Activated CD8-positive, alpha-beta memory T cell treated with anti-CD3 and anti-CD28 coated beads, Interleukin-2, amount 10 ng/mL, durations not matched to agents 7 days and 5 days (primary cell): Measurements from ENCODE around the gene ADH1A. TPM values are rescaled to one million over a fixed set of nuclear protein-coding genes. Genes with fewer than 3 reads are reported as not detected.
"Not testable (repeated sequence)": the region's sequence is repeated elsewhere in the genome, so short reads cannot be mapped to it uniquely, and the experiment has no call there.

Experiments used
- ATAC-seq: fragments of 150-1000 bp; cut with Tn5 transposase; one replicate; pipeline ENCODE4 v1.10.0; 2021; ENCODE audit warnings: moderate library complexity
- CTCF ChIA-PET: fragments of 350-600 bp; sonication (Branson Sonifier 250); formaldehyde crosslinking; loops from one replicate; lab custom pipeline; 2021; ENCODE audit warnings: antibody characterized with exemption; lab: Charles Lee
- DNase-seq: peaks from one replicate; pipeline ENCODE4 v3.0.0-alpha.2; 2020
- H3K27ac Mint-ChIP-seq: one replicate; pipeline ENCODE4 v1.8.0; 2021; ENCODE audit warnings: mild to moderate bottlenecking, mixed read lengths
- H3K27me3 Mint-ChIP-seq: one replicate; pipeline ENCODE4 v1.8.0; 2021; ENCODE audit warnings: mixed read lengths
- H3K36me3 Mint-ChIP-seq: one replicate; pipeline ENCODE4 v1.8.0; 2021; ENCODE audit warnings: mild to moderate bottlenecking, mixed read lengths
- H3K4me1 Mint-ChIP-seq: one replicate; pipeline ENCODE4 v1.8.0; 2021; ENCODE audit warnings: mixed read lengths
- H3K4me3 Mint-ChIP-seq: one replicate; pipeline ENCODE4 v1.8.0; 2021; ENCODE audit warnings: mild to moderate bottlenecking, moderate library complexity, mixed read lengths
- H3K9me3 Mint-ChIP-seq: one replicate; pipeline ENCODE4 v1.8.0; 2022; ENCODE audit warnings: low read depth, mixed read lengths
- total RNA-seq, 2 experiments: library from RNA; stranded (reverse); gene quantifications; one replicate each; pipeline ENCODE4 v1.2.3, GENCODE V29; 2021

The ADH1A gene
- total RNA-seq: not detected

GRCh38 chr4:99290848-99291786 is at the start of gene ADH1A:
Gene ADH1A, minus strand, starts transcription at chr4:99290985. Its CDS starts 71 bp downstream, at chr4:99290914.
- Mint-ChIP-seq H3K4me3 (no peak within 1 kb of the TSS), H3K9me3 (peaks cover under 1% of the 10 kb centered on the region), H3K27me3 (no peaks in the 10 kb centered on the region), H3K4me1 (no peaks in the 10 kb centered on the region), H3K36me3 (no peaks in the 10 kb centered on the region), H3K27ac (no peak within 1 kb of the TSS)
- CTCF ChIA-PET: no interaction called here
- DNase-seq: no peak
- ATAC-seq: no peak

- Mint-ChIP-seq H3K4me3 (no peak overlapping the region), H3K27me3 (peaks cover 13% of the 10 kb centered on the region), H3K4me1 (no peaks in the 10 kb centered on the region), H3K9me3 (no peaks in the 10 kb centered on the region), H3K27ac (no peak overlapping the region), H3K36me3 (no peaks in the 10 kb centered on the region)
- CTCF ChIA-PET: no interaction called here
- ATAC-seq (no peak), DNase-seq (no peak)
Observed at GRCh38 chr4:99339172-99339571, 48.4 kb upstream of the ADH1A start.

GRCh38 chr4:99336553-99336952 is 45.8 kb upstream of the ADH1A start:
- no peak overlapping the region for H3K27ac Mint-ChIP-seq
- no peaks in the 10 kb centered on the region for H3K36me3 Mint-ChIP-seq
- H3K9me3 Mint-ChIP-seq: no peaks in the 10 kb centered on the region
- ATAC-seq (no peak), DNase-seq (no peak)
- CTCF ChIA-PET: no interaction called here
- peaks cover 13% of the 10 kb centered on the region for H3K27me3 Mint-ChIP-seq
- no peak overlapping the region for H3K4me3 Mint-ChIP-seq
- H3K4me1 Mint-ChIP-seq: no peaks in the 10 kb centered on the region

- H3K36me3 Mint-ChIP-seq: no peaks in the 10 kb centered on the region
- CTCF ChIA-PET: no interaction called here
- H3K4me1 Mint-ChIP-seq: no peaks in the 10 kb centered on the region
- H3K4me3 Mint-ChIP-seq: no peak overlapping the region
- peaks cover 13% of the 10 kb centered on the region for H3K27me3 Mint-ChIP-seq
- ATAC-seq: no peak
- H3K9me3 Mint-ChIP-seq: no peaks in the 10 kb centered on the region
- no peak overlapping the region for H3K27ac Mint-ChIP-seq
- DNase-seq: no peak
Observed at GRCh38 chr4:99334880-99335279, 44.1 kb upstream of the ADH1A start.

- Mint-ChIP-seq H3K27ac (no peak overlapping the region), H3K9me3 (no peaks in the 10 kb centered on the region), H3K4me3 (no peak overlapping the region), H3K36me3 (no peaks in the 10 kb centered on the region), H3K4me1 (no peaks in the 10 kb centered on the region), H3K27me3 (peaks cover 8% of the 10 kb centered on the region)
- DNase-seq: no peak
- CTCF ChIA-PET: no interaction called here
- no peak for ATAC-seq
Observed at GRCh38 chr4:99330648-99331047, 39.9 kb upstream of the ADH1A start.

GRCh38 chr4:99329876-99330275 is 39.1 kb upstream of the ADH1A start:
- Mint-ChIP-seq H3K27me3 (peaks cover 3% of the 10 kb centered on the region), H3K36me3 (no peaks in the 10 kb centered on the region), H3K27ac (no peak overlapping the region), H3K9me3 (no peaks in the 10 kb centered on the region), H3K4me1 (no peaks in the 10 kb centered on the region), H3K4me3 (no peak overlapping the region)
- CTCF ChIA-PET: no interaction called here
- ATAC-seq (no peak), DNase-seq (no peak)

- DNase-seq: no peak
- peaks cover 5% of the 10 kb centered on the region for H3K27me3 Mint-ChIP-seq
- CTCF ChIA-PET: no interaction called here
- no peaks in the 10 kb centered on the region for H3K4me1 Mint-ChIP-seq
- H3K27ac Mint-ChIP-seq: no peak overlapping the region
- H3K36me3 Mint-ChIP-seq: no peaks in the 10 kb centered on the region
- no peaks in the 10 kb centered on the region for H3K9me3 Mint-ChIP-seq
- ATAC-seq: no peak
- H3K4me3 Mint-ChIP-seq: no peak overlapping the region
Observed at GRCh38 chr4:99324979-99325378, 34.2 kb upstream of the ADH1A start.

GRCh38 chr4:99324361-99324760 is 33.6 kb upstream of the ADH1A start:
- Mint-ChIP-seq H3K36me3 (no peaks in the 10 kb centered on the region), H3K9me3 (no peaks in the 10 kb centered on the region), H3K27me3 (peaks cover 5% of the 10 kb centered on the region), H3K27ac (no peak overlapping the region), H3K4me1 (no peaks in the 10 kb centered on the region), H3K4me3 (no peak overlapping the region)
- DNase-seq: no peak
- CTCF ChIA-PET: no interaction called here
- no peak for ATAC-seq

- H3K27ac Mint-ChIP-seq: no peak overlapping the region
- CTCF ChIA-PET: no interaction called here
- H3K36me3 Mint-ChIP-seq: no peaks in the 10 kb centered on the region
- ATAC-seq: no peak
- no peaks in the 10 kb centered on the region for H3K9me3 Mint-ChIP-seq
- peaks cover 5% of the 10 kb centered on the region for H3K27me3 Mint-ChIP-seq
- no peaks in the 10 kb centered on the region for H3K4me1 Mint-ChIP-seq
- no peak overlapping the region for H3K4me3 Mint-ChIP-seq
- DNase-seq: no peak
Observed at GRCh38 chr4:99323756-99324155, 33.0 kb upstream of the ADH1A start.

GRCh38 chr4:99321241-99322191 is 30.7 kb upstream of the ADH1A start, which contains the start of gene ADH1B:
Gene ADH1B, minus strand, starts transcription at chr4:99321401. Its CDS starts 70 bp downstream, at chr4:99321331.
- no peaks in the 10 kb centered on the region for H3K36me3 Mint-ChIP-seq
- peaks cover 5% of the 10 kb centered on the region for H3K27me3 Mint-ChIP-seq
- no peaks in the 10 kb centered on the region for H3K4me1 Mint-ChIP-seq
- no peak within 1 kb of the TSS for H3K27ac Mint-ChIP-seq
- H3K9me3 Mint-ChIP-seq: no peaks in the 10 kb centered on the region
- no peak for DNase-seq
- ATAC-seq: no peak
- no peak within 1 kb of the TSS for H3K4me3 Mint-ChIP-seq
- CTCF ChIA-PET: no interaction called here

- ATAC-seq, H3K9me3 Mint-ChIP-seq, CTCF ChIA-PET, H3K36me3 Mint-ChIP-seq, H3K4me1 Mint-ChIP-seq, H3K4me3 Mint-ChIP-seq, H3K27ac Mint-ChIP-seq, H3K27me3 Mint-ChIP-seq, DNase-seq: not testable (repeated sequence)
Observed at GRCh38 chr4:99317811-99318210, 27.0 kb upstream of the ADH1A start.

GRCh38 chr4:99317354-99317753 is 26.6 kb upstream of the ADH1A start:
- H3K36me3 Mint-ChIP-seq: no peaks in the 10 kb centered on the region
- DNase-seq (no peak), ATAC-seq (no peak)
- H3K27ac Mint-ChIP-seq: no peak overlapping the region
- no peaks in the 10 kb centered on the region for H3K4me1 Mint-ChIP-seq
- peaks cover 2% of the 10 kb centered on the region for H3K27me3 Mint-ChIP-seq
- H3K9me3 Mint-ChIP-seq: no peaks in the 10 kb centered on the region
- CTCF ChIA-PET: no interaction called here
- no peak overlapping the region for H3K4me3 Mint-ChIP-seq

GRCh38 chr4:99315839-99316238 is 25.1 kb upstream of the ADH1A start:
- peaks cover 2% of the 10 kb centered on the region for H3K27me3 Mint-ChIP-seq
- H3K9me3 Mint-ChIP-seq: no peaks in the 10 kb centered on the region
- no peak overlapping the region for H3K27ac Mint-ChIP-seq
- CTCF ChIA-PET: no interaction called here
- no peak overlapping the region for H3K4me3 Mint-ChIP-seq
- H3K36me3 Mint-ChIP-seq: no peaks in the 10 kb centered on the region
- ATAC-seq (no peak), DNase-seq (no peak)
- H3K4me1 Mint-ChIP-seq: no peaks in the 10 kb centered on the region
